Immature natural killer cell (primary cell): ENCODE data around the gene NOL4L. TPM values are rescaled to one million over a fixed set of nuclear protein-coding genes. Genes with fewer than 3 reads are reported as not detected.
"Not testable (repeated sequence)": the region's sequence is repeated elsewhere in the genome, so short reads cannot be mapped to it uniquely, and the experiment has no call there.

Experiments
- DNase-seq, 3 donors: peaks; one replicate each; pipeline ENCODE4 v3.0.0; 2022; ENCODE audit warnings: mixed read lengths in 1 of 3
- H3K27ac Mint-ChIP-seq, 6 donors: one replicate each; pipeline ENCODE4 v1.8.0; 2020; ENCODE audit warnings: mixed read lengths in 6 of 6, mild to moderate bottlenecking in 5 of 6, inconsistent platforms in 4 of 6, moderate library complexity in 3 of 6
- H3K27me3 Mint-ChIP-seq, 3 donors: one replicate each; pipeline ENCODE4 v1.8.0; 2020 to 2021; ENCODE audit warnings: low read depth in 3 of 3, mild to moderate bottlenecking in 3 of 3, mixed read lengths in 3 of 3, moderate library complexity in 3 of 3, inconsistent platforms in 1 of 3
- H3K36me3 Mint-ChIP-seq, 3 donors: one replicate each; pipeline ENCODE4 v1.8.0; 2020; ENCODE audit warnings: mixed read lengths in 3 of 3, inconsistent platforms in 2 of 3, mild to moderate bottlenecking in 2 of 3
- H3K4me1 Mint-ChIP-seq, 2 donors: one replicate each; pipeline ENCODE4 v1.8.0; 2020; ENCODE audit warnings: inconsistent platforms in 2 of 2, mild to moderate bottlenecking in 2 of 2, mixed read lengths in 2 of 2, moderate library complexity in 1 of 2
- H3K4me3 Mint-ChIP-seq, 5 donors: one replicate each; pipeline ENCODE4 v1.8.0; 2020; ENCODE audit warnings: mild to moderate bottlenecking in 5 of 5, mixed read lengths in 5 of 5, inconsistent platforms in 3 of 5, moderate library complexity in 3 of 5
- H3K9me3 Mint-ChIP-seq, 6 donors: one replicate each; pipeline ENCODE4 v1.8.0; 2020; ENCODE audit warnings: mild to moderate bottlenecking in 6 of 6, mixed read lengths in 6 of 6, inconsistent platforms in 4 of 6, moderate library complexity in 3 of 6
- polyA plus RNA-seq, 3 donors: library from polyadenylated mRNA; unstranded; fragments of 300-500 nt; fragmentation: Illumina TruSeq; gene quantifications; one replicate each; pipeline ENCODE4 v1.2.3, GENCODE V29; 2021

The NOL4L gene
- polyA plus RNA-seq, 3 donors from 2014 or later: 4.1 to 17.2 (median 9.6) TPM

GRCh38 chr20:32494483-32495216 is 90.5 kb downstream of the NOL4L start:
- H3K4me1 Mint-ChIP-seq: peaks cover 59 to 84% of the 10 kb centered on the region in 2 donors
- H3K4me3 Mint-ChIP-seq: peak overlapping the region in 1 of 5 donors; percentile 44
- H3K36me3 Mint-ChIP-seq: peaks cover 5 to 9% (median 7%) of the 10 kb centered on the region in 3 donors
- DNase-seq: no peak
- peaks cover 0 to 14% (median 3%) of the 10 kb centered on the region in 3 donors for H3K27me3 Mint-ChIP-seq
- peak overlapping the region in 4 of 6 donors; percentile 48 to 74 (median 65) for H3K27ac Mint-ChIP-seq
- H3K9me3 Mint-ChIP-seq: no peaks in the 10 kb centered on the region

- H3K27me3 Mint-ChIP-seq: peaks cover 0 to 12% (median 1%) of the 10 kb centered on the region in 3 donors
- H3K36me3 Mint-ChIP-seq: peaks cover 5 to 9% (median 7%) of the 10 kb centered on the region in 3 donors
- no peaks in the 10 kb centered on the region for H3K9me3 Mint-ChIP-seq
- H3K27ac Mint-ChIP-seq: peak overlapping the region in 4 of 6 donors; percentile 57 to 87 (median 62)
- no peak for DNase-seq
- peaks cover 57 to 82% of the 10 kb centered on the region in 2 donors for H3K4me1 Mint-ChIP-seq
- no peak overlapping the region for H3K4me3 Mint-ChIP-seq
Observed at GRCh38 chr20:32493356-32493755, 91.8 kb downstream of the NOL4L start.

GRCh38 chr20:32491764-32492151 is 93.4 kb downstream of the NOL4L start:
- H3K27ac Mint-ChIP-seq: peak overlapping the region in 4 of 6 donors; percentile 13 to 79 (median 55)
- H3K36me3 Mint-ChIP-seq, DNase-seq: not testable (repeated sequence)

GRCh38 chr20:32490942-32491763 is 94.0 kb downstream of the NOL4L start:
- H3K36me3 Mint-ChIP-seq: peaks cover 5 to 11% (median 7%) of the 10 kb centered on the region in 3 donors
- peak overlapping the region; percentile 27 to 59 (median 50) for H3K27ac Mint-ChIP-seq
- H3K4me1 Mint-ChIP-seq: peaks cover 58 to 89% of the 10 kb centered on the region in 2 donors
- H3K27me3 Mint-ChIP-seq: peaks cover 0 to 14% (median 0%) of the 10 kb centered on the region in 3 donors
- H3K4me3 Mint-ChIP-seq: no peak overlapping the region
- DNase-seq: no peak
- H3K9me3 Mint-ChIP-seq: no peaks in the 10 kb centered on the region

More at GRCh38 chr20:32491764-32492151, 93.4 kb downstream of the NOL4L start:
- not testable (repeated sequence) for H3K4me3 Mint-ChIP-seq, H3K9me3 Mint-ChIP-seq
- Mint-ChIP-seq H3K4me1 (peaks cover 56 to 87% of the 10 kb centered on the region in 2 donors), H3K27me3 (peaks cover 0 to 13% (median 0%) of the 10 kb centered on the region in 3 donors)

- Mint-ChIP-seq H3K27me3 (peaks cover 5 to 16% (median 7%) of the 10 kb centered on the region in 3 donors), H3K27ac (peak overlapping the region in 5 of 6 donors; percentile 3 to 68 (median 26)), H3K36me3 (peaks cover 5 to 11% (median 7%) of the 10 kb centered on the region in 3 donors), H3K4me1 (peaks cover 58 to 78% of the 10 kb centered on the region in 2 donors), H3K9me3 (no peaks in the 10 kb centered on the region), H3K4me3 (no peak overlapping the region)
- DNase-seq: no peak
Observed at GRCh38 chr20:32488066-32488838, 96.9 kb downstream of the NOL4L start.

GRCh38 chr20:32487381-32487780 is 97.8 kb downstream of the NOL4L start:
- Mint-ChIP-seq H3K4me3 (peak overlapping the region in 1 of 5 donors; percentile 25), H3K27me3 (peaks cover 5 to 17% (median 7%) of the 10 kb centered on the region in 3 donors), H3K36me3 (peaks cover 4 to 10% (median 7%) of the 10 kb centered on the region in 3 donors), H3K27ac (peak overlapping the region in 5 of 6 donors; percentile 3 to 83 (median 63)), H3K4me1 (peaks cover 53 to 69% of the 10 kb centered on the region in 2 donors), H3K9me3 (no peaks in the 10 kb centered on the region)
- DNase-seq: no peak

- no peaks in the 10 kb centered on the region for H3K9me3 Mint-ChIP-seq
- peaks cover 50 to 67% of the 10 kb centered on the region in 2 donors for H3K4me1 Mint-ChIP-seq
- H3K27me3 Mint-ChIP-seq: peaks cover 5 to 24% (median 7%) of the 10 kb centered on the region in 3 donors
- DNase-seq: no peak
- H3K27ac Mint-ChIP-seq: peak overlapping the region; percentile 83 to 96 (median 91)
- H3K36me3 Mint-ChIP-seq: peaks cover 0 to 5% (median 4%) of the 10 kb centered on the region in 3 donors
- peak overlapping the region; percentile 12 to 92 (median 91) for H3K4me3 Mint-ChIP-seq
Observed at GRCh38 chr20:32485770-32486478, 99.2 kb downstream of the NOL4L start.

- no peaks in the 10 kb centered on the region for H3K9me3 Mint-ChIP-seq
- peak overlapping the region; percentile 87 to 92 (median 91) for H3K4me3 Mint-ChIP-seq
- DNase-seq: peak; percentile 70 to 74 (median 73)
- peaks cover 5 to 24% (median 7%) of the 10 kb centered on the region in 3 donors for H3K27me3 Mint-ChIP-seq
- peaks cover 0 to 5% (median 0%) of the 10 kb centered on the region in 3 donors for H3K36me3 Mint-ChIP-seq
- peak overlapping the region; percentile 83 to 96 (median 91) for H3K27ac Mint-ChIP-seq
- H3K4me1 Mint-ChIP-seq: peaks cover 53 to 67% of the 10 kb centered on the region in 2 donors
Observed at GRCh38 chr20:32484958-32485769, 100.0 kb downstream of the NOL4L start.

- DNase-seq: no peak
- H3K4me1 Mint-ChIP-seq: peaks cover 61 to 72% of the 10 kb centered on the region in 2 donors
- peak overlapping the region; percentile 87 to 92 (median 91) for H3K4me3 Mint-ChIP-seq
- H3K36me3 Mint-ChIP-seq: peaks cover 0 to 5% (median 0%) of the 10 kb centered on the region in 3 donors
- peaks cover 5 to 24% (median 7%) of the 10 kb centered on the region in 3 donors for H3K27me3 Mint-ChIP-seq
- H3K27ac Mint-ChIP-seq: peak overlapping the region in 3 of 6 donors; percentile 30 to 96 (median 83)
- no peaks in the 10 kb centered on the region for H3K9me3 Mint-ChIP-seq
Observed at GRCh38 chr20:32484225-32484957, 100.7 kb downstream of the NOL4L start.

GRCh38 chr20:32483351-32484224 is 101.5 kb downstream of the NOL4L start:
- no peaks in the 10 kb centered on the region for H3K9me3 Mint-ChIP-seq
- H3K4me1 Mint-ChIP-seq: peaks cover 69 to 74% of the 10 kb centered on the region in 2 donors
- H3K36me3 Mint-ChIP-seq: peaks cover 0 to 5% (median 0%) of the 10 kb centered on the region in 3 donors
- H3K27me3 Mint-ChIP-seq: peaks cover 5 to 24% (median 7%) of the 10 kb centered on the region in 3 donors
- peak; percentile 74 to 77 (median 76) for DNase-seq
- H3K4me3 Mint-ChIP-seq: peak overlapping the region; percentile 70 to 88 (median 81)
- peak overlapping the region in 3 of 6 donors; percentile 28 to 53 (median 53) for H3K27ac Mint-ChIP-seq
